AG09319 (cell line): ENCODE data around the gene TRIM46.

ENCODE experiments used
- DNase-seq: peaks from one replicate; pipeline ENCODE4 v3.0.0-alpha.2; 2010; ENCODE audit warnings: low read depth; ENCODE audit errors: extremely low read depth
- CTCF ChIP-seq: IDR thresholded peaks from 2 replicates; pipeline ENCODE4 v1.5.1; 2011; ENCODE audit warnings: low read depth, mild to moderate bottlenecking, inconsistent platforms, low read length, moderate library complexity

Gene TRIM46

GRCh38 chr1:155171836-155172731, 1.6 kb upstream of the TRIM46 start:
- no peak for DNase-seq
- no peak for TF ChIP-seq CTCF

DNA sequence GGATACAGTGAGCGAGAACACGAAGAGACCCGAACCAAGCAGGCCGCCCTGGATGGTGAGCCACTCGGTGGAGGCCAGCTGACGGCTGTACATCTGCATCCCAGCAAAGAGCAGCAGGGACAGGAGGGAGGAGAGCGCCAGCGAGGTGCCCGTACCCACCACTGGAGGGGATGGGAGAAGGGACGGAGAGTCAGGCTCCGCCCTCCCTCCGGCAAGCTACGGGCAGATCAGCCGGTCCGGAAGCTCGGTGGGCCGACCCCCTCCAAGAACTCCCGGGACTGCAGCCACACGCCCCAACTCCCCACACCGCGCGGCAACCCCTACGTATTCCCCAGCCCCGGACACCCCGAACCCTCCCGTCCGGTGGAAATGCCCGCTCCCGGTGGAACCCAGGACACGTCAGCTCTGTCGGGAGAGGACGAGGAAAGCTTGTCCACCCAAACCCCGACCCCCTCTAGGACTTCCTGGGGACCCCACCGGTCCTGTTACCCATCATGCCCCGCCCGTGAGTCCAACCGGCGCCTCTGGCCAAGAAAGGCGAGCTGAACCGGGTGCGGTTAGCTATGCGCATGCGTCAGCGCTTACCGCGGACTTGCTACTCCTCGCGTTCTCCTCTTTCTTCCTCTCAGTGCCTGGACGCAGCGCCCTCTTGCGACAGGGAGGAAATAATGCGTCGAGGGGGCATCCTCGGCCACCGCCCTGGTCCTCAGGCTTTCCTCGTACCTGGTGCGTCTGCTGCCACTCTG, 744 bp upstream of the TRIM46 start, which contains the start of gene KRTCAP2:
Gene KRTCAP2 (minus strand): TSS at position 573 of the 746 bp plus-strand sequence. CDS start 80 bp downstream, at position 493.
- peak; percentile 96 for TF ChIP-seq CTCF
- DNase-seq, result peak; percentile 93

GRCh38 chr1:155174324-155175280, 953 bp downstream of the TRIM46 start:
- no peak for TF ChIP-seq CTCF
- DNase-seq, result no peak

DNA sequence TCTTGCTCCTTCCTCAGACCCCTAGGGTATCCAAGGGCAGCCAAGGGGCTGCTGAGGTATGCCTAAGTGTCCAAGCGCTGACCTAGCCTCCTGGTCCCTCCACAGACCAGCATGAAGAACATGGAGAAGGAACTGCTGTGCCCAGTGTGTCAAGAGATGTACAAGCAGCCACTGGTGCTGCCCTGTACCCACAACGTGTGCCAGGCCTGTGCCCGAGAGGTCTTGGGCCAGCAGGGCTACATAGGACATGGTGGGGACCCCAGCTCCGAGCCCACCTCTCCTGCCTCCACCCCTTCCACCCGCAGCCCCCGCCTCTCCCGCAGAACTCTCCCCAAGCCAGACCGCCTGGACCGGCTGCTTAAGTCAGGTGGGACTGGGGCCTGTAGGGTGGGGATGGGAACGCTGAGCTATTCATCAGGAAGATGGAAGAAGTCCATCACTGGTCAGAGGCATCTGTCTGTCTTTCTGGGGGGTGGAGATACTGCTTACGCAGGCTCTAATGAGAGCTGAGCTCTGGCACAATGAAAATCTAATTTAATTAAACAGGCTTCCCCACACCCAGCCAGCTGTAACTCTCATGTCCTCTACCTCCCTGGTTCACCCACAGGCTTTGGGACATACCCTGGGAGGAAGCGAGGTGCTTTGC, 1.8 kb downstream of the TRIM46 start:
- TF ChIP-seq CTCF, result no peak
- no peak for DNase-seq

DNA sequence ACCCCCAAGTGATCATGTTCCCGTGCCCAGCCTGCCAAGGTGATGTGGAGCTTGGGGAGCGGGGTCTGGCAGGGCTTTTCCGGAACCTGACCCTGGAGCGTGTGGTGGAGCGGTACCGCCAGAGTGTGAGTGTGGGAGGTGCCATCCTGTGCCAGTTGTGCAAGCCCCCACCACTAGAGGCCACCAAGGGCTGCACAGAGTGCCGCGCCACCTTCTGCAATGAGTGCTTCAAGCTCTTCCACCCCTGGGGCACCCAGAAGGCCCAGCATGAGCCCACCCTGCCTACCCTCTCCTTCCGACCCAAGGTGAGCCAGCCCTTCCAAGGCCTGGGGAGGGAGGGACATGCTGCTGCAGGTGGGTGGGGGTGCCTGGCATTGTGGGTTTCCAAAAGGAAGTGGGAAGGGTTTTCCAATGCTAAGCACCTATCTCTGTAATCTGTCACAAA, 2.3 kb downstream of the TRIM46 start:
- DNase-seq, result no peak
- TF ChIP-seq CTCF, result no peak

GRCh38 chr1:155176544-155177071, 3.0 kb downstream of the TRIM46 start:
- peak; percentile 89 for TF ChIP-seq CTCF
- no peak for DNase-seq
